Keratinocyte (primary cell): ENCODE data around the gene FTO. TPM values are rescaled to one million over a fixed set of nuclear protein-coding genes. Genes with fewer than 3 reads are reported as not detected.

Experiments used
- DNase-seq: peaks from one replicate; pipeline ENCODE4 v3.0.0-alpha.2; 2011; ENCODE audit warnings: low read depth, missing footprints, low spot score
- FAIRE-seq: peaks from 2 replicates; lab custom pipeline; 2011; peaks lifted over from hg19 to GRCh38; lab: Jason Lieb, UNC
- H2AFZ ChIP-seq: 2 replicates; pipeline ENCODE4 v1.6.0; 2012; ENCODE audit warnings: low read length, control low read depth, inconsistent platforms; ENCODE audit not compliant: control insufficient read depth
- H3K27ac ChIP-seq: 2 replicates; pipeline ENCODE4 v1.5.1; 2011; ENCODE audit warnings: low read length; ENCODE audit not compliant: control insufficient read depth, insufficient read depth
- H3K27me3 ChIP-seq: 3 replicates; pipeline ENCODE4 v1.6.0; 2011; ENCODE audit warnings: low read length; ENCODE audit not compliant: control insufficient read depth, insufficient read depth; ENCODE audit errors: extremely low read depth
- H3K36me3 ChIP-seq, 2 experiments: 2 replicates in 1 of 2; 3 replicates in 1 of 2; pipeline ENCODE4 v1.5.1; 2011; ENCODE audit warnings: low read length in 2 of 2, mild to moderate bottlenecking in 1 of 2; ENCODE audit not compliant: control insufficient read depth in 2 of 2, insufficient read depth in 2 of 2; ENCODE audit errors: extremely low read depth in 1 of 2
- H3K4me1 ChIP-seq: 3 replicates; pipeline ENCODE4 v1.5.1; 2011; ENCODE audit warnings: low read length; ENCODE audit not compliant: control insufficient read depth, insufficient read depth; ENCODE audit errors: extremely low read depth
- H3K4me2 ChIP-seq: 3 replicates; pipeline ENCODE4 v1.6.0; 2011; ENCODE audit warnings: low read depth, low read length; ENCODE audit not compliant: control insufficient read depth, insufficient read depth; ENCODE audit errors: extremely low read depth
- H3K4me3 ChIP-seq, 3 experiments: fragments of 200-600 bp in 1 of 3; sonication (generic) in 1 of 3; 2 replicates in 2 of 3; 3 replicates in 1 of 3; pipeline ENCODE4 v1.5.1; 2011 to 2016; ENCODE audit warnings: low read length in 3 of 3, mild to moderate bottlenecking in 3 of 3, control low read depth in 2 of 3, inconsistent platforms in 1 of 3, low read depth in 1 of 3, mixed read lengths in 1 of 3, mixed run types in 1 of 3, moderate library complexity in 1 of 3; ENCODE audit not compliant: control insufficient read depth in 2 of 3, insufficient read depth in 2 of 3; ENCODE audit errors: extremely low read depth in 1 of 3
- H3K79me2 ChIP-seq: 2 replicates; pipeline ENCODE4 v1.6.0; 2012; ENCODE audit warnings: low read length; ENCODE audit not compliant: control insufficient read depth, insufficient read depth
- H3K9ac ChIP-seq: 3 replicates; pipeline ENCODE4 v1.6.0; 2011; ENCODE audit warnings: low read length; ENCODE audit not compliant: control insufficient read depth, insufficient read depth; ENCODE audit errors: extremely low read depth
- H3K9me1 ChIP-seq: 3 replicates; pipeline ENCODE4 v1.6.0; 2011; ENCODE audit warnings: low read length; ENCODE audit not compliant: control insufficient read depth, insufficient read depth; ENCODE audit errors: extremely low read depth
- H3K9me3 ChIP-seq: 2 replicates; pipeline ENCODE4 v1.5.1; 2012; ENCODE audit warnings: low read depth, low read length; ENCODE audit not compliant: control insufficient read depth
- H4K20me1 ChIP-seq: 3 replicates; pipeline ENCODE4 v1.6.0; 2011; ENCODE audit warnings: low read length; ENCODE audit not compliant: control insufficient read depth, insufficient read depth; ENCODE audit errors: extremely low read depth
- CTCF ChIP-seq, 3 experiments: IDR thresholded peaks in 1 of 3; conservative IDR thresholded peaks in 1 of 3; optimal IDR thresholded peaks in 1 of 3; 2 replicates in 2 of 3; 3 replicates in 1 of 3; pipeline versions ENCODE3 to v1.5.1; 2011; ENCODE audit warnings: low read length in 3 of 3, mild to moderate bottlenecking in 3 of 3, moderate library complexity in 2 of 3, control low read depth in 1 of 3, inconsistent platforms in 1 of 3; ENCODE audit not compliant: insufficient read depth in 2 of 3; ENCODE audit errors: extremely low read depth in 1 of 3
- EZH2 ChIP-seq: IDR thresholded peaks from one replicate; pipeline ENCODE4 v1.6.1; 2012; ENCODE audit warnings: inconsistent platforms, mild to moderate bottlenecking, low read length, moderate library complexity
- dilution Hi-C: fragments of 300-500 bp; cut with MboI; formaldehyde crosslinking; loops from one replicate; pipeline ENCODE4 v1.7.0; 2020; ENCODE audit warnings: low sequenced_read_pairs; ENCODE audit not compliant: extremely low pct_ligation_motif_present
- polyA plus RNA-seq, 5 experiments: library from polyadenylated mRNA; depleted of rRNA in 3 of 5; stranded (reverse) in 3 of 5; stranded (forward) in 1 of 5; unstranded in 1 of 5; fragments of >200 nt; gene quantifications; 1 replicate in 1 of 5; 2 replicates in 3 of 5; 3 replicates in 1 of 5; pipeline versions ENCODE4 v1.2.1 to v1.2.3, GENCODE V29; 2011 to 2012; ENCODE audit warnings: missing spikeins in 2 of 5, low read depth in 1 of 5, low replicate concordance in 1 of 5

FTO gene
- polyA plus RNA-seq, 1 donor (not counting 4 experiments of a cell fraction or from before 2014, with no cell fraction given) = 56.4 TPM

GRCh38 chr16:53789137-53789536 is 85.2 kb downstream of the FTO start:
- no peak for TF ChIP-seq EZH2
- no peak for TF ChIP-seq CTCF (optimal IDR thresholded peaks at IDR 0.05 in 1 of 3, IDR thresholded peaks at IDR 0.05 in 1 of 3, conservative IDR thresholded peaks at IDR 0.05 in 1 of 3; ENCODE audit: extremely low read depth in 1 of 3, insufficient read depth in 2 of 3, low read length in 3 of 3)
- H3K9ac ChIP-seq = no peak overlapping the region
- no peak overlapping the region for H3K27ac ChIP-seq
- peaks cover 24% of the 10 kb centered on the region for H3K79me2 ChIP-seq
- H3K4me2 ChIP-seq = peak overlapping the region; percentile 19
- no peaks in the 10 kb centered on the region for H3K9me1 ChIP-seq
- no peaks in the 10 kb centered on the region for H3K9me3 ChIP-seq
- FAIRE-seq (peak; percentile 64), DNase-seq (no peak)
- H4K20me1 ChIP-seq = no peaks in the 10 kb centered on the region
- H3K4me3 ChIP-seq = no peak overlapping the region
- H3K27me3 ChIP-seq = no peaks in the 10 kb centered on the region
- no peak overlapping the region for H2AFZ ChIP-seq
- H3K36me3 ChIP-seq = no peaks in the 10 kb centered on the region
- dilution Hi-C loops = no loop called here
- H3K4me1 ChIP-seq = peaks cover 32% of the 10 kb centered on the region

GRCh38 chr16:53792161-53792951 is 88.4 kb downstream of the FTO start:
- Histone ChIP-seq H3K9ac (no peak overlapping the region), H3K27ac (peak overlapping the region; percentile 29), H3K4me1 (peaks cover 18% of the 10 kb centered on the region), H2AFZ (no peak overlapping the region), H3K9me1 (no peaks in the 10 kb centered on the region), H3K36me3 (no peaks in the 10 kb centered on the region), H3K4me2 (peak overlapping the region; percentile 69), H3K9me3 (no peaks in the 10 kb centered on the region), H3K27me3 (no peaks in the 10 kb centered on the region), H3K79me2 (peaks cover 19% of the 10 kb centered on the region), H4K20me1 (no peaks in the 10 kb centered on the region), H3K4me3 (no peak overlapping the region)
- DNase-seq = no peak
- peak; percentile 74 for FAIRE-seq
- dilution Hi-C loops = no loop called here
- TF ChIP-seq EZH2 = no peak
- TF ChIP-seq CTCF (optimal IDR thresholded peaks at IDR 0.05 in 1 of 3, IDR thresholded peaks at IDR 0.05 in 1 of 3, conservative IDR thresholded peaks at IDR 0.05 in 1 of 3; ENCODE audit: extremely low read depth in 1 of 3, insufficient read depth in 2 of 3, low read length in 3 of 3) = no peak
